Islet of Langerhans (tissue), 1 donor: Measurements from ENCODE around the gene NCKAP1.

Experiments
- FAIRE-seq: peaks from one replicate; lab custom pipeline; 2011; peaks lifted over from hg19 to GRCh38; lab: Jason Lieb, UNC

Gene NCKAP1

GRCh38 chr2:182870227-182870626 lies 168.0 kb downstream of the NCKAP1 start:
- no peak for FAIRE-seq

GRCh38 chr2:182868054-182868796 lies 170.0 kb downstream of the NCKAP1 start:
- no peak for FAIRE-seq

- FAIRE-seq, result no peak
Observed at GRCh38 chr2:182867426-182868053, 170.7 kb downstream of the NCKAP1 start.

- FAIRE-seq, result no peak
Observed at GRCh38 chr2:182866461-182867406, 171.5 kb downstream of the NCKAP1 start, which contains the start of gene FRZB. Gene FRZB (minus strand): TSS chr2:182866637. CDS start chr2:182866552, 85 bp downstream.

GRCh38 chr2:182866095-182866460 lies 172.2 kb downstream of the NCKAP1 start:
- no peak for FAIRE-seq

GRCh38 chr2:182864949-182865570 lies 173.2 kb downstream of the NCKAP1 start:
- FAIRE-seq, result no peak

- no peak for FAIRE-seq
Observed at GRCh38 chr2:182863642-182864041, 174.6 kb downstream of the NCKAP1 start.

- FAIRE-seq, result no peak
Observed at GRCh38 chr2:182862091-182862490, 176.2 kb downstream of the NCKAP1 start.

- FAIRE-seq, result no peak
Observed at GRCh38 chr2:182860858-182861257, 177.4 kb downstream of the NCKAP1 start.
